Fibroblast of lung (primary cell): ENCODE data around the gene APRT. TPM values are rescaled to one million over a fixed set of nuclear protein-coding genes. Genes with fewer than 3 reads are reported as not detected.

ENCODE experiments used
- DNase-seq, 2 donors: peaks; one replicate each; pipeline versions ENCODE4 v3.0.0 to v3.0.0-alpha.2; 2010; ENCODE audit warnings: low read depth in 2 of 2
- H2AFZ ChIP-seq: 2 replicates; pipeline ENCODE4 v1.5.1; 2012; ENCODE audit warnings: low read length, control low read depth, inconsistent platforms
- H3K27ac ChIP-seq: 2 replicates; pipeline ENCODE4 v1.5.1; 2011; ENCODE audit warnings: low read length, control low read depth; ENCODE audit not compliant: insufficient read depth
- H3K27me3 ChIP-seq: 2 replicates; pipeline ENCODE4 v1.5.1; 2011; ENCODE audit warnings: mild to moderate bottlenecking, low read length; ENCODE audit not compliant: control insufficient read depth, insufficient read depth
- H3K36me3 ChIP-seq: 2 replicates; pipeline ENCODE4 v1.5.1; 2011; ENCODE audit warnings: low read length; ENCODE audit not compliant: control insufficient read depth, insufficient read depth
- H3K4me1 ChIP-seq: 2 replicates; pipeline ENCODE4 v1.5.1; 2011; ENCODE audit warnings: low read length; ENCODE audit not compliant: control insufficient read depth, insufficient read depth; ENCODE audit errors: extremely low read depth
- H3K4me2 ChIP-seq: 2 replicates; pipeline ENCODE4 v1.5.1; 2011; ENCODE audit warnings: low read length, control low read depth; ENCODE audit not compliant: insufficient read depth; ENCODE audit errors: extremely low read depth
- H3K4me3 ChIP-seq, 4 experiments: fragments of 200-600 bp in 1 of 4; sonication (generic) in 1 of 4; replicated peaks in 1 of 4; 2 replicates each; pipeline ENCODE4 v1.5.1; 2011 to 2016; ENCODE audit warnings: low read length in 4 of 4, low read depth in 3 of 4, mild to moderate bottlenecking in 3 of 4, control low read depth in 2 of 4, inconsistent platforms in 1 of 4, mixed read lengths in 1 of 4; ENCODE audit not compliant: insufficient read depth in 1 of 4; ENCODE audit errors: control extremely low read depth in 1 of 4
- H3K79me2 ChIP-seq: 2 replicates; pipeline ENCODE4 v1.5.1; 2012; ENCODE audit warnings: mild to moderate bottlenecking, low read length, inconsistent platforms; ENCODE audit not compliant: control insufficient read depth, insufficient read depth
- H3K9ac ChIP-seq: 2 replicates; pipeline ENCODE4 v1.5.1; 2011; ENCODE audit warnings: mild to moderate bottlenecking, low read length, control low read depth; ENCODE audit not compliant: insufficient read depth
- H3K9me3 ChIP-seq: 2 replicates; pipeline ENCODE4 v1.5.1; 2012; ENCODE audit warnings: low read depth, low read length; ENCODE audit not compliant: control insufficient read depth, insufficient read depth
- H4K20me1 ChIP-seq: 2 replicates; pipeline ENCODE4 v1.5.1; 2011; ENCODE audit warnings: low read length; ENCODE audit not compliant: control insufficient read depth, insufficient read depth; ENCODE audit errors: extremely low read depth
- EZH2 ChIP-seq: IDR thresholded peaks from 2 replicates; pipeline ENCODE4 v1.5.1; 2012; ENCODE audit warnings: low read length, control low read depth, mild to moderate bottlenecking; ENCODE audit errors: missing control alignments
- polyA plus RNA-seq, 2 donors: library from polyadenylated mRNA; depleted of rRNA in 1 of 2; stranded (reverse) in 1 of 2; unstranded in 1 of 2; fragments of >200 nt; gene quantifications; 2 replicates each; pipeline ENCODE4 v1.2.1, GENCODE V29; 2011 to 2012; ENCODE audit warnings: missing spikeins in 1 of 2
- total RNA-seq: library from RNA; depleted of rRNA; stranded (reverse); fragments of >200 nt; gene quantifications from 2 replicates; pipeline ENCODE4 v1.2.1, GENCODE V29; 2014
- TF ChIP-seq, protein P1 (sequence below), 2 donors: IDR thresholded peaks in 1 of 2; conservative IDR thresholded peaks in 1 of 2; 1 replicate in 1 of 2; 2 replicates in 1 of 2; pipeline ENCODE4 v1.5.1; 2011 to 2012; ENCODE audit warnings: low read length in 2 of 2, control low read depth in 1 of 2, inconsistent platforms in 1 of 2, low read depth in 1 of 2, mild to moderate bottlenecking in 1 of 2

Gene APRT
- total and polyA plus RNA-seq, 2 donors (not counting 1 experiment from before 2014, with no cell fraction given) = 39.2 to 95.6 TPM

DNA sequence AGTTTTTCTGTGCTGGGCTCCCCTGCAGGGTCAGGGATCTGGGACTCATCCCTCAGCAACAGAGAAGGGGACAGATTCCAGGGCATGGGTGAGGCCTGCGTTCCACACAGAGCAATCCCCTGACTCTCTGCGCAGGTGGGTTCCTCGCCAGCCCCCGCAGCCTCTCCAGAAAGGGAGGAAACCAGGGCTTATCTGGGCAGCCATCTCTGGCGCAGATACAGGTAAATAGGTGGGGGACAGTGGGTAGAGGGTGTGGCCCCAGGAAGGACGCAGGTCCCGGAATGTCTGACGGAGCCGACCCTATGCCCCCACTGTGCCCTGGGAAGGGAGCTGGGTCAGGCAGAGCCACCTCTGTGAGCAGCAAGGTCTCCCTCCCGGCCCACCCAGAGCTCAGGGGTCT, 49.9 kb downstream of the APRT start:
- no peak overlapping the region for H3K27ac ChIP-seq
- no peak for DNase-seq
- H3K4me3 ChIP-seq = no peak overlapping the region
- H3K36me3 ChIP-seq = peaks cover 7% of the 10 kb centered on the region
- H3K4me2 ChIP-seq = no peak overlapping the region
- no peak overlapping the region for H2AFZ ChIP-seq
- TF ChIP-seq EZH2 = no peak
- TF ChIP-seq, protein P1, sequence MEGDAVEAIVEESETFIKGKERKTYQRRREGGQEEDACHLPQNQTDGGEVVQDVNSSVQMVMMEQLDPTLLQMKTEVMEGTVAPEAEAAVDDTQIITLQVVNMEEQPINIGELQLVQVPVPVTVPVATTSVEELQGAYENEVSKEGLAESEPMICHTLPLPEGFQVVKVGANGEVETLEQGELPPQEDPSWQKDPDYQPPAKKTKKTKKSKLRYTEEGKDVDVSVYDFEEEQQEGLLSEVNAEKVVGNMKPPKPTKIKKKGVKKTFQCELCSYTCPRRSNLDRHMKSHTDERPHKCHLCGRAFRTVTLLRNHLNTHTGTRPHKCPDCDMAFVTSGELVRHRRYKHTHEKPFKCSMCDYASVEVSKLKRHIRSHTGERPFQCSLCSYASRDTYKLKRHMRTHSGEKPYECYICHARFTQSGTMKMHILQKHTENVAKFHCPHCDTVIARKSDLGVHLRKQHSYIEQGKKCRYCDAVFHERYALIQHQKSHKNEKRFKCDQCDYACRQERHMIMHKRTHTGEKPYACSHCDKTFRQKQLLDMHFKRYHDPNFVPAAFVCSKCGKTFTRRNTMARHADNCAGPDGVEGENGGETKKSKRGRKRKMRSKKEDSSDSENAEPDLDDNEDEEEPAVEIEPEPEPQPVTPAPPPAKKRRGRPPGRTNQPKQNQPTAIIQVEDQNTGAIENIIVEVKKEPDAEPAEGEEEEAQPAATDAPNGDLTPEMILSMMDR (conservative IDR thresholded peaks at IDR 0.05 in 1 of 2, IDR thresholded peaks at IDR 0.05 in 1 of 2; ENCODE audit: low read depth in 1 of 2, low read length in 2 of 2) = no peak
- no peaks in the 10 kb centered on the region for H3K27me3 ChIP-seq
- peaks cover 15% of the 10 kb centered on the region for H3K4me1 ChIP-seq
- H3K9ac ChIP-seq = no peak overlapping the region
- no peaks in the 10 kb centered on the region for H3K9me3 ChIP-seq
- no peaks in the 10 kb centered on the region for H4K20me1 ChIP-seq
- peaks cover 96% of the 10 kb centered on the region for H3K79me2 ChIP-seq

DNA sequence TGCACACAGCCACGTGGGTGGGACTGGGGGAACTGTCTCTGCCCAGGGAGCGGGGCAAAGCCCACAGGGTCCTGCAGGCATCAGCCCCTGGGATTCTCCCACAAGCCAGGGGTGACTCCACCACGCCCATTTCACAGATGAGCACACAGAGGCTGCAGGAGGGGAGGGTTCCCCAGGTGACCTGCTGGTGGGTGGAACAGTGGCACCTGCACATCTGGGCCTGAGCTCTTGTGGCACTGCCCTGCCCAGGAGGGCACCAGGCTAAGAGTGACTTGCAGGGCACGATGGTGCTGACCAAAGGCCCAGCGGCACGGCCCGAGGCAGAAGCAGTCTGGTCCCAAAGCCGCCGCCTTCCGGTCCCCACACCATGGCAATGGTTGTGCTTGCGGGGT, 50.6 kb downstream of the APRT start:
- Histone ChIP-seq H3K4me1 (peaks cover 15% of the 10 kb centered on the region), H3K4me3 (no peak overlapping the region), H3K36me3 (peaks cover 7% of the 10 kb centered on the region), H2AFZ (no peak overlapping the region), H3K9ac (no peak overlapping the region), H3K79me2 (peaks cover 93% of the 10 kb centered on the region), H3K27ac (no peak overlapping the region), H3K9me3 (no peaks in the 10 kb centered on the region), H3K27me3 (no peaks in the 10 kb centered on the region), H3K4me2 (no peak overlapping the region), H4K20me1 (no peaks in the 10 kb centered on the region)
- DNase-seq = no peak
- TF ChIP-seq, protein P1 (conservative IDR thresholded peaks at IDR 0.05 in 1 of 2, IDR thresholded peaks at IDR 0.05 in 1 of 2; ENCODE audit: low read depth in 1 of 2, low read length in 2 of 2) = no peak
- TF ChIP-seq EZH2 = no peak

DNA sequence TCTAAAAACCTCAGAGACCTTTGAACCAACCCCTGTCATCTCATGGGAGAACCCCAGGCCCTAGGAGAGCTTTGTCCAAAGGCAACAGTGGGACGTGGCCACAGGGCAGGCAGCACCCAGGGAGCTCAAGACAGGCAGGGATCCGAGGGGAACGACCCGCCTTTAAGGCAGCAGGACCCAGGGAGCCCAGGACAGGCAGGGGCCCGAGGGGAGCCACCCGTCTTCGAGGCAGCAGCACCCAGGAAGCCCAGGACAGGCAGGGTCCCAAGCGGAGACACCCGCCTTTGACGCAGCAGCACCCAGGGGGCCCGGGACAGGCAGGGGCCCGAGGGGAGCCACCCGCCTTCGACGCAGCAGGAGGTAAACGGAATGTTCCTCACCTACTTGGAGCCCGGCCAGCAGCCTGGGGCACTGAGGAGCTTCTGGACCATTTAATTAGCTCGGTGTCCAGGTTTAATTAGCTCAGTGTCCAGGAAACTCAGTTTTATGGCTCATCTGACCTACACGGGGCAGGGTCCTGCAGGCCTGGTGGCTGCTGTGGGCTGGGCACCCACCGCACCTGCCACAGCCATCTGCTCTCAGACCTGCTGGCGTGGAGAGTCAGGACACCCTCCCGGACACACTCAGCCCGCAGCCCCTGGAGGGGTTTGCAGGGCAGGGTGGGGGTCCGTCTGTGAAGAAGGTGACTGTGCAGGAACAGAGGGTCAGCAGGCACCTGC, 51.1 kb downstream of the APRT start:
- Histone ChIP-seq H3K4me2 (no peak overlapping the region), H3K36me3 (peaks cover 7% of the 10 kb centered on the region), H4K20me1 (no peaks in the 10 kb centered on the region), H3K9me3 (no peaks in the 10 kb centered on the region), H3K79me2 (peaks cover 95% of the 10 kb centered on the region), H2AFZ (no peak overlapping the region), H3K4me1 (peaks cover 19% of the 10 kb centered on the region), H3K27ac (no peak overlapping the region), H3K9ac (no peak overlapping the region), H3K27me3 (no peaks in the 10 kb centered on the region), H3K4me3 (no peak overlapping the region)
- DNase-seq = no peak
- TF ChIP-seq, protein P1 (conservative IDR thresholded peaks at IDR 0.05 in 1 of 2, IDR thresholded peaks at IDR 0.05 in 1 of 2; ENCODE audit: low read depth in 1 of 2, low read length in 2 of 2) = no peak
- TF ChIP-seq EZH2 = no peak
